ENCODE data around the gene FLT4.

Gene FLT4

DNA sequence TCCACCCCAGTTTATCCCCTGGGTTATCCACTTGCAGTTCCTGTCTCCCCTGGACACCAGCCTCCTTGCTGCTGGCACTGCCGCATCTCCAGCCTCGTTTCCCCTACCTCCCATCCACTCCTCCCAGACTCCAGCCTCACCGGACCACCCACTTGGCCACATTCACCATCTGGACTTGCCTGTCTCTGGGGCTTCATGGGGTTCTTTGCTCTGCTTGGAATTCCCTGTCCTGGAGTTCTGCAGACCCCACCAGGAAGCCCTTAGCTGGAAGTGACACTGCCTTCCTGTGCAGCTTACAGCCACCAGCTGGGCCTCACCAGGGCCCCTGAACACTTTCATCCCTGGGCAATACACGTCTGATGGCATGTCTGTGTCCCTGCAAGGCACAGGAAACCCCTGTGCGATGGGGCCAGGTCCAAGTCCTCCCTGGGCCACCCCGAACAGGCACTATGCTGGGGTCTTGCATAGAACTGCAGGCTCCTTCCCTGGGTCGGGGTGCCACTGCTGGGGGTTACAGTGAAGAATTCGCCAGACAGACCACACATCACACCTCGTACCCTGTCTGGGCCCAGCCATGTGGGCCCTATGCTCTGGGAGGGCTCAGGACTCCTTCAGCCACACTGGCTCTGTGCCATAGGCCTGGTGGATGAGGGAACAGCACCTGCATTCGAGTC, 3.0 kb downstream of the FLT4 start:
- no peaks in the 10 kb centered on the region for H3K4me1 ChIP-seq
- no peaks in the 10 kb centered on the region for H3K36me3 ChIP-seq (ENCODE audit: control insufficient read depth, insufficient read depth, low read length)
- H3K4me2 ChIP-seq (ENCODE audit: low read length) = no peak overlapping the region
- no peaks in the 10 kb centered on the region for H3K27me3 ChIP-seq (ENCODE audit: control insufficient read depth, insufficient read depth, low read length)
- no peak overlapping the region for H3K9ac ChIP-seq
- H3K4me3 ChIP-seq (ENCODE audit: low read depth, low read length) = no peak overlapping the region
- H3K79me2 ChIP-seq = no peaks in the 10 kb centered on the region
- no peaks in the 10 kb centered on the region for H3K9me3 ChIP-seq (ENCODE audit: control insufficient read depth, low read length)
- TF ChIP-seq, protein P1, sequence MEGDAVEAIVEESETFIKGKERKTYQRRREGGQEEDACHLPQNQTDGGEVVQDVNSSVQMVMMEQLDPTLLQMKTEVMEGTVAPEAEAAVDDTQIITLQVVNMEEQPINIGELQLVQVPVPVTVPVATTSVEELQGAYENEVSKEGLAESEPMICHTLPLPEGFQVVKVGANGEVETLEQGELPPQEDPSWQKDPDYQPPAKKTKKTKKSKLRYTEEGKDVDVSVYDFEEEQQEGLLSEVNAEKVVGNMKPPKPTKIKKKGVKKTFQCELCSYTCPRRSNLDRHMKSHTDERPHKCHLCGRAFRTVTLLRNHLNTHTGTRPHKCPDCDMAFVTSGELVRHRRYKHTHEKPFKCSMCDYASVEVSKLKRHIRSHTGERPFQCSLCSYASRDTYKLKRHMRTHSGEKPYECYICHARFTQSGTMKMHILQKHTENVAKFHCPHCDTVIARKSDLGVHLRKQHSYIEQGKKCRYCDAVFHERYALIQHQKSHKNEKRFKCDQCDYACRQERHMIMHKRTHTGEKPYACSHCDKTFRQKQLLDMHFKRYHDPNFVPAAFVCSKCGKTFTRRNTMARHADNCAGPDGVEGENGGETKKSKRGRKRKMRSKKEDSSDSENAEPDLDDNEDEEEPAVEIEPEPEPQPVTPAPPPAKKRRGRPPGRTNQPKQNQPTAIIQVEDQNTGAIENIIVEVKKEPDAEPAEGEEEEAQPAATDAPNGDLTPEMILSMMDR (IDR thresholded peaks at IDR 0.05) = no peak
- no peak overlapping the region for H2AFZ ChIP-seq
- H3K27ac ChIP-seq = no peak overlapping the region

DNA sequence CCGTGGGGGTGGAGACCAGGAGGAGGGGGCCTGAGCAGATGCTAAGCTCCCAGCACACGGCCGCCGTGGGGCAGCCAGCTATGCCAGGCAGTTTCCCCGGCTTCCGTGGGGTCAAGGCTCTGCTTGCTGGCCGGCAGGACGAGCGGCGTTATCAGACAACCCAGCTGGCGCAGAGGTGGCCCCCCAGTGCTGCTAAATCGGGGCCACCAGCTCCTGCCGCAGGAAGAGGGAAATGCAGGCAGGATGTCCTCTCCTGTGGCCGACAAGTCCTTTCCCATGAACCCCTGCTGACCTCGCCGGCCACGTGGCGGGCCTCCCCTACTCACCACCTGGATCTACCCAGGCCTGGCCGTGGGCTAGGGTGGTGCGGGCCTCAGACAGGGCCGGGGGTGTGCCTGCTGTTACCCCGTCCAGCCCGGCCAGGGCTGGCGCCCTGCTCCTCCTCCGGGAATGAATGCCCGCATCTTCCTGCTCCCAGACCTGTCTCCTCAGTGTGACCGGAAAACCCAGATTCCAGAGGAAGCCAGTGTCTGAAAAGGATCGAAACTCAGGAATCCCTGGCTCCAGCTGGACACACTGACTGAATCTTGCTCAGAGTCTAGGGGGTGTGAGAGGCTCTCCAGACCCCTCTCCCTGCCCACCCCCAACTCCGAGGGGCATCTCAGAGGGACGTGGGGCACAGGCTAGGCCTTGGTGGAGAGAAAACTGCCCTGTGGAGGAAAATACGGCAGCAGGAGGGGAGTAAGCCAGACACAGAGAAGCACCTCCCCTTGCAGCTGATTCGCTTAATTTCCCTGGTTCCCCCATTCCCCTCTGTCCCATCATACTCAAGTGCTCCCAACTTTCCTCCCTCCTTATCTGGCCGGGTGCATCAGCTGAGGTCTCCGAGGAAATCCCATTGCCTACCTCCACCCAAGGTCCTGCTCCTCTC, 3.9 kb downstream of the FLT4 start:
- TF ChIP-seq, protein P1 (IDR thresholded peaks at IDR 0.05) = no peak
- Histone ChIP-seq H3K9ac (no peak overlapping the region), H3K4me3 (ENCODE audit: low read depth, low read length) (no peak overlapping the region), H3K27ac (peak overlapping the region; percentile 36), H3K9me3 (ENCODE audit: control insufficient read depth, low read length) (no peaks in the 10 kb centered on the region), H3K4me2 (ENCODE audit: low read length) (no peak overlapping the region), H3K27me3 (ENCODE audit: control insufficient read depth, insufficient read depth, low read length) (no peaks in the 10 kb centered on the region), H3K4me1 (no peaks in the 10 kb centered on the region), H2AFZ (no peak overlapping the region), H3K36me3 (ENCODE audit: control insufficient read depth, insufficient read depth, low read length) (no peaks in the 10 kb centered on the region), H3K79me2 (no peaks in the 10 kb centered on the region)

DNA sequence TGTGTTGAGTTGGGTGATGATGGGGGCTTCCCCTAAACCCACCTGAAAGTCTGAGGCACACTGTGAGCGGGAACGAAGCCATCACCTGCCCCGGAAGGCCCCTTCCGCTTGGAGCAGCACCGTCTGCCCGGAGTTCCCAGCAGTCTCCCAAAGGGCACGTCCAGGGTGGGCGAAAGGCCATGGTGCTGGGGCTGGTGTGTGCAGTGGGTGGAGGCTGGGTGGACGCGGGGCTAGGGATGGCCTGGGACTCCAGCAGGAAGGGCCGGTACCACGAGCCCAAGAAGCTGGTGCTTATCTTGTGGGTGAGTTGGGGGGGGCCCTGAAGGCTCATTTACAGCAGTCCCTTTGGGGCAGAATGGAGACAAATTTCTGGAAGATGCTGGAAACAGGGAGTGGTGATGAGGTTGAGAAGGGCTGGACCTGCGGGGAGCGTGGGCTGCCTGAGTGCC, 4.6 kb downstream of the FLT4 start:
- no peaks in the 10 kb centered on the region for H3K9me3 ChIP-seq (ENCODE audit: control insufficient read depth, low read length)
- no peak overlapping the region for H3K9ac ChIP-seq
- H3K4me1 ChIP-seq = no peaks in the 10 kb centered on the region
- no peaks in the 10 kb centered on the region for H3K79me2 ChIP-seq
- no peaks in the 10 kb centered on the region for H3K36me3 ChIP-seq (ENCODE audit: control insufficient read depth, insufficient read depth, low read length)
- no peak overlapping the region for H2AFZ ChIP-seq
- no peak overlapping the region for H3K27ac ChIP-seq
- no peak overlapping the region for H3K4me3 ChIP-seq (ENCODE audit: low read depth, low read length)
- TF ChIP-seq, protein P1 (IDR thresholded peaks at IDR 0.05) = no peak
- no peak overlapping the region for H3K4me2 ChIP-seq (ENCODE audit: low read length)
- no peaks in the 10 kb centered on the region for H3K27me3 ChIP-seq (ENCODE audit: control insufficient read depth, insufficient read depth, low read length)

DNA sequence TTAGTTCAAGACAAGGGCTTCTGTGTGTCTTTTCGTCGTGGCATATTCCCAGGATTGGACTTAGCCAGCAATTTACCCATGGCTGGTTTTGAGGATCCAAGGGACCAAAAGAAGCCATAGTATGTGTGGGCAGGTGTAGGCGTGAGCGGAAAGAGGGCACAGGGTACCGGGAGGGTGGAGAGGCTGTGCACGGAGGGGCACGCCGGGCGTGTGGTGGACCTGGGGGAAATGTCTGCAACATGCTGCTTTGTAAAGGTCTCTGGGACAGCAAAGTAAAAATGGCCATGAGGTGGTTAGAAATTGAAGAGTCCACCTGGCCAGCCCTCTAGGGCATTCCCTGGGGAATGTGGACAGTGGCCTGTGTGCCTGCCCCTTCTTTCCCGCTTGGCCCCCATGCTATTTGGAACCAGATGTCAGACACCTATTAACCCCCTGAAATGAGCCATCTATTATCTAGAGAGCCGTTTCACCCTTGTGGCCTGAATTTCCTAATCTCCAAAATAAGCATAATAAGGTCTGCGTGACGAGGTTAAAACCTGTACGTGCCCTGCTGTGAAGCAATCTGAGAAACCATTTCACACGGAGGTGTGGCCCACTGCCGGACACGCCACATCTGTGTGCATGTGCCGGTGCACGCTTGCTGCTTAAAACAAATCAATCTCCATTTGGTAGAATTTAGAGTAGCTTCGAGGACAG, 5.1 kb downstream of the FLT4 start:
- Histone ChIP-seq H3K27ac (no peak overlapping the region), H3K9me3 (ENCODE audit: control insufficient read depth, low read length) (no peaks in the 10 kb centered on the region), H3K4me3 (ENCODE audit: low read depth, low read length) (no peak overlapping the region), H3K9ac (no peak overlapping the region), H2AFZ (no peak overlapping the region), H3K4me2 (ENCODE audit: low read length) (no peak overlapping the region), H3K36me3 (ENCODE audit: control insufficient read depth, insufficient read depth, low read length) (no peaks in the 10 kb centered on the region), H3K79me2 (no peaks in the 10 kb centered on the region), H3K4me1 (no peaks in the 10 kb centered on the region), H3K27me3 (ENCODE audit: control insufficient read depth, insufficient read depth, low read length) (no peaks in the 10 kb centered on the region)
- TF ChIP-seq, protein P1 (IDR thresholded peaks at IDR 0.05) = no peak

Measured in parathyroid adenoma (tissue), 2 donors.